Erythroblast (primary cell): ENCODE results near the gene UGGT1.

Experiments
- GATA1 ChIP-seq: IDR thresholded peaks from 2 replicates; pipeline ENCODE4 v1.6.1; 2011; ENCODE audit warnings: low read depth, mild to moderate bottlenecking, control low read depth, low read length, moderate library complexity
- POLR2A ChIP-seq: IDR thresholded peaks from 2 replicates; pipeline ENCODE4 v1.6.1; 2011; ENCODE audit warnings: mild to moderate bottlenecking, low read length

DNA sequence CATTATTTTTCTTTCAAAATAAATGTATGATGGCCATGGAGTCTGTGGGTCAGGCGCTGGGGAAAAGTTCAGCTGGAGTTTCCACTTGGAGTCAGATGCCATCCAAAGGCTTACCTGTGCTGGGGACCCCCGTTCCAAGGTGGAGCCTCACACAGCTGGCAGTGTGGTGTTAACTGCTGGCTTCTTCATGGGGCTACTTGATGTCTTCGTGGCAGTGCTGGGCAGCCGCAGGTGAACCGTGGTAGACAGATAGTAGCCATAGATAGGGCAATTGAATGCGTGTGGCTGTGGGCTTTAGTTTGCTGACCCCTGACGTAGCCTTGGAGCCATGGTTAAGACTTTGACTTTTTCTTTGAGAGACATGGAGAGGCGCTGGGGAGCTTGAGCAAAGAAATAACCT lies 144.6 kb downstream of the UGGT1 start:
- TF ChIP-seq POLR2A (no peak), GATA1 (no peak)
